Caco-2 (cell line): ENCODE results near the gene USP6. TPM values are rescaled to one million over a fixed set of nuclear protein-coding genes. Genes with fewer than 3 reads are reported as not detected.
"Not testable (repeated sequence)": the region's sequence is repeated elsewhere in the genome, so short reads cannot be mapped to it uniquely, and the experiment has no call there.

Experiments
- BruUV-seq: library from RNA; stranded (reverse); fragments of 400-500 nt; replicated peaks from 2 replicates; lab custom pipeline; 2021; lab: Mats Ljungman, UMichigan
- CTCF ChIA-PET: fragments of 300-600 bp; sonication (Branson Sonifier 250); formaldehyde crosslinking; loops from one replicate; lab custom pipeline; 2022; ENCODE audit warnings: antibody characterized with exemption; lab: Charles Lee
- POLR2A ChIA-PET: fragments of 300-600 bp; sonication (Branson Sonifier 250); formaldehyde crosslinking; loops from one replicate; lab custom pipeline; 2022; ENCODE audit warnings: antibody characterized with exemption; lab: Charles Lee
- DNase-seq, 2 experiments: peaks; one replicate each; pipeline versions ENCODE4 v3.0.0 to v3.0.0-alpha.2; 2020 to 2022
- H3K27me3 ChIP-seq: replicated peaks from 2 replicates; pipeline ENCODE4 v1.6.0; 2011; ENCODE audit warnings: low read length; ENCODE audit not compliant: control insufficient read depth, insufficient read depth
- H3K36me3 ChIP-seq: 2 replicates; pipeline ENCODE4 v1.5.1; 2011; ENCODE audit warnings: low read length; ENCODE audit not compliant: control insufficient read depth, insufficient read depth
- H3K4me1 ChIP-seq: fragments of 250-450 bp; sonication (Bioruptor Pico); 2 replicates; pipeline ENCODE4 v1.5.1; 2020; ENCODE audit warnings: mild to moderate bottlenecking
- H3K4me3 ChIP-seq: 2 replicates; pipeline ENCODE4 v1.5.1; 2011; ENCODE audit warnings: low read depth, mild to moderate bottlenecking, control low read depth, low read length
- H3K9me3 ChIP-seq: fragments of 250-450 bp; sonication (Bioruptor Pico); 2 replicates; pipeline ENCODE4 v1.5.1; 2020; ENCODE audit warnings: mild to moderate bottlenecking, moderate library complexity
- H3K27ac Mint-ChIP-seq: one replicate; pipeline ENCODE4 v1.8.0; 2022; ENCODE audit warnings: mixed read lengths; ENCODE audit not compliant: unreplicated experiment
- H3K27me3 Mint-ChIP-seq: one replicate; pipeline ENCODE4 v1.8.0; 2022; ENCODE audit warnings: mixed read lengths; ENCODE audit not compliant: insufficient read depth, unreplicated experiment
- H3K36me3 Mint-ChIP-seq: one replicate; pipeline ENCODE4 v1.8.0; 2022; ENCODE audit warnings: mild to moderate bottlenecking, mixed read lengths; ENCODE audit not compliant: insufficient read depth, unreplicated experiment
- H3K4me1 Mint-ChIP-seq: one replicate; pipeline ENCODE4 v1.8.0; 2022; ENCODE audit warnings: low read depth, mixed read lengths; ENCODE audit not compliant: unreplicated experiment
- H3K4me3 Mint-ChIP-seq: one replicate; pipeline ENCODE4 v1.8.0; 2022; ENCODE audit warnings: mild to moderate bottlenecking, moderate library complexity, mixed read lengths; ENCODE audit not compliant: unreplicated experiment
- H3K9me3 Mint-ChIP-seq: one replicate; pipeline ENCODE4 v1.8.0; 2022; ENCODE audit warnings: mixed read lengths; ENCODE audit not compliant: unreplicated experiment
- intact Hi-C: fragments of 100-400 bp; cut with micrococcal nuclease; formaldehyde crosslinking; loops from one replicate; pipeline ENCODE4 v1.10.0; 2022; ENCODE audit not compliant: unreplicated experiment
- total RNA-seq: library from RNA; stranded (reverse); gene quantifications from 2 replicates; pipeline ENCODE4 v1.2.3, GENCODE V29; 2022
- TF ChIP-seq, protein P1 (sequence below), 2 experiments: fragments of 200-600 bp in 1 of 2; IDR thresholded peaks; 1 replicate in 1 of 2; 2 replicates in 1 of 2; pipeline versions ENCODE4 v1.5.1 to v1.8.0; 2011 to 2022; ENCODE audit warnings: antibody characterized with exemption in 1 of 2, control low read depth in 1 of 2, inconsistent platforms in 1 of 2, low read depth in 1 of 2, low read length in 1 of 2, mild to moderate bottlenecking in 1 of 2, moderate library complexity in 1 of 2; ENCODE audit not compliant: insufficient read depth in 1 of 2, severe bottlenecking in 1 of 2, unreplicated experiment in 1 of 2

USP6 gene
- total RNA-seq, 1 experiment from 2014 or later = 0.16 TPM

DNA sequence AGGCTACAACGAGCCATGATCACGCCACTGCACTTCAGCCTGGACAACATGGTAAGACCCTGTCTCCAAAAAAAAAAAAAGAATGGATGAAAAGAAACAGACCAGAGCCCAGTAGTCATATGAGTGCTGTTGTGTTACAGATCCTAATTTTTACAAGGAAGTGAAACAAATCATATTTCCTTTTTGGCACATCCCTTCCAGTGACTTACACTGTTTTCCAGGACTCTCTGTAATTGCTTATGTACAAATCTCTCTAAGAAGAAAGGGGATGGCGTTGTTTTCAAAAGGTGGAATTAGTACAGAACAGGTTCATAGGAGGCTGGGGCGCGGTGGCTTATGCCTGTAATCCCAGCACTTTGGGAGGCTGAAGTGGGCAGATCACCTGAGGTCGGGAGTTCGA lies 95.6 kb downstream of the USP6 start:
- TF ChIP-seq, protein P1, sequence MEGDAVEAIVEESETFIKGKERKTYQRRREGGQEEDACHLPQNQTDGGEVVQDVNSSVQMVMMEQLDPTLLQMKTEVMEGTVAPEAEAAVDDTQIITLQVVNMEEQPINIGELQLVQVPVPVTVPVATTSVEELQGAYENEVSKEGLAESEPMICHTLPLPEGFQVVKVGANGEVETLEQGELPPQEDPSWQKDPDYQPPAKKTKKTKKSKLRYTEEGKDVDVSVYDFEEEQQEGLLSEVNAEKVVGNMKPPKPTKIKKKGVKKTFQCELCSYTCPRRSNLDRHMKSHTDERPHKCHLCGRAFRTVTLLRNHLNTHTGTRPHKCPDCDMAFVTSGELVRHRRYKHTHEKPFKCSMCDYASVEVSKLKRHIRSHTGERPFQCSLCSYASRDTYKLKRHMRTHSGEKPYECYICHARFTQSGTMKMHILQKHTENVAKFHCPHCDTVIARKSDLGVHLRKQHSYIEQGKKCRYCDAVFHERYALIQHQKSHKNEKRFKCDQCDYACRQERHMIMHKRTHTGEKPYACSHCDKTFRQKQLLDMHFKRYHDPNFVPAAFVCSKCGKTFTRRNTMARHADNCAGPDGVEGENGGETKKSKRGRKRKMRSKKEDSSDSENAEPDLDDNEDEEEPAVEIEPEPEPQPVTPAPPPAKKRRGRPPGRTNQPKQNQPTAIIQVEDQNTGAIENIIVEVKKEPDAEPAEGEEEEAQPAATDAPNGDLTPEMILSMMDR (IDR thresholded peaks at IDR 0.05; ENCODE audit: insufficient read depth in 1 of 2, low read depth in 1 of 2, low read length in 1 of 2, severe bottlenecking in 1 of 2, unreplicated experiment in 1 of 2) = no peak
- POLR2A ChIA-PET = no interaction called here
- Mint-ChIP-seq H3K4me1 (no peaks in the 10 kb centered on the region), H3K36me3 (no peaks in the 10 kb centered on the region), H3K9me3 (no peaks in the 10 kb centered on the region), H3K27ac (no peak overlapping the region), H3K4me3 (no peak overlapping the region), H3K27me3 (no peaks in the 10 kb centered on the region)
- no peak overlapping the region for H3K4me3 ChIP-seq
- BruUV-seq = no TSS peak
- DNase-seq = no peak
- CTCF ChIA-PET = no interaction called here
- H3K36me3 ChIP-seq = no peaks in the 10 kb centered on the region
- intact Hi-C loops = no loop called here
- H3K4me1 ChIP-seq = no peaks in the 10 kb centered on the region
- H3K9me3 ChIP-seq = no peaks in the 10 kb centered on the region
- H3K27me3 ChIP-seq = no peaks in the 10 kb centered on the region

DNA sequence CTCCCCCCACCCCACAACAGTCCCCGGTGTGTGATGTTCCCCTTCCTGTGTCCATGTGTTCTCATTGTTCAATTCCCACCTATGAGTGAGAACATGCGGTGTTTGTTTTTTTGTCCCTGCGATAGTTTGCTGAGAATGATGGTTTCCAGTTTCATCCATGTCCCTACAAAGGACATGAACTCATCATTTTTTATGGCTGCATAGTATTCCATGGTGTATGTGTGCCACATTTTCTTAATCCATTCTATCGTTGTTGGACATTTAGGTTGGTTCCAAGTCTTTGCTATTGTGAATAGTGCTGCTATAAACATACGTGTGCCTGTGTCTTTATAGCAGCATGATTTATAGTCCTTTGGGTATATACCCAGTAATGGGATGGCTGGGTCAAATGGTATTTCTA lies 101.7 kb downstream of the USP6 start:
- H3K27ac Mint-ChIP-seq, POLR2A ChIA-PET, CTCF ChIA-PET, H3K4me3 ChIP-seq, H3K9me3 Mint-ChIP-seq, H3K27me3 Mint-ChIP-seq, H3K27me3 ChIP-seq, H3K4me1 Mint-ChIP-seq, H3K9me3 ChIP-seq, H3K36me3 Mint-ChIP-seq, BruUV-seq, H3K36me3 ChIP-seq, DNase-seq, H3K4me3 Mint-ChIP-seq, H3K4me1 ChIP-seq, intact Hi-C loops: not testable (repeated sequence)

DNA sequence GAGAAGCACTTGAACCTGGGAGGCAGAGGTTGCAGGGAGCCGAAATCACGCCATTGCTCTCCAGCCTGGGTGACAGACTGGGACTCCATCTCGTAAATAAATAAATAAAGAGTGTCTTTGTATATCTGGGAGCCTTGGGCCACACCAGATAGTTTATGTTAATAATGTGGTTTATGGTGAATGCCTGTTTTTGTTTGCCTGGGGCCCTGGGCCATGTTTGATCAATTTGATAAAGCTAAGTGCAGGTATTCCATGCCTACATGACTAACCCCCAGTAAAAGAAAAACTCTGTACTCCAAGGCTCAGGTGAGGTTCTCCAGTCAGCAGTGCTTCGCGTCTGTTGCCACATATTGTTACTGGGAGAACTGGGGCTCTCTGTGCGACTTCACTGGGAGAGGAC lies 103.7 kb downstream of the USP6 start:
- H3K27me3 Mint-ChIP-seq = no peaks in the 10 kb centered on the region
- H3K36me3 Mint-ChIP-seq = no peaks in the 10 kb centered on the region
- no peaks in the 10 kb centered on the region for H3K4me1 ChIP-seq
- H3K27ac Mint-ChIP-seq = no peak overlapping the region
- no peaks in the 10 kb centered on the region for H3K36me3 ChIP-seq
- no TSS peak for BruUV-seq
- ChIA-PET POLR2A (no interaction called here), CTCF (no interaction called here)
- no peak for DNase-seq
- TF ChIP-seq, protein P1 (IDR thresholded peaks at IDR 0.05; ENCODE audit: insufficient read depth in 1 of 2, low read depth in 1 of 2, low read length in 1 of 2, severe bottlenecking in 1 of 2, unreplicated experiment in 1 of 2) = no peak
- no peak overlapping the region for H3K4me3 Mint-ChIP-seq
- no peak overlapping the region for H3K4me3 ChIP-seq
- intact Hi-C loops = no loop called here
- no peaks in the 10 kb centered on the region for H3K9me3 Mint-ChIP-seq
- H3K9me3 ChIP-seq = no peaks in the 10 kb centered on the region
- no peaks in the 10 kb centered on the region for H3K4me1 Mint-ChIP-seq
- H3K27me3 ChIP-seq = no peaks in the 10 kb centered on the region

DNA sequence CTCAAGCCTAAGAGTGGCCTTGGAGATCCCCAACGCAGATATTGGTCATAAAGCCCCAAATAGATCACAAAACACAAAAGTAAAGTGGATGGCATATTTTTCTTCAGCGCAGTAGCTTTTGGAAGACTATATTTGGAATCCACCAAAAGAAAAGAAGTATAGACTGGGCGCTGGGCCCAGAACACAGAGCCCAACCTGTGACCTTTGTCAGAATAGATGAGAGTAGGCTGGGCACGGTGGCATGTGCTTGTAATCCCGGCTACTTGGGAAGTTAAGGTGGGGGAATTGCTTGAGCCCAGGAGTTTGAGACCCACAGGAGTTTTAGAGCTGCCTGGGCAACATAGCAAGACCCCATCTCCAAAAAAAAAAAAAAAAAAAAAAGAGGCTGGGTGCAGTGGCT lies 104.2 kb downstream of the USP6 start:
- Mint-ChIP-seq H3K27me3 (no peaks in the 10 kb centered on the region), H3K9me3 (no peaks in the 10 kb centered on the region), H3K27ac (no peak overlapping the region), H3K4me1 (no peaks in the 10 kb centered on the region), H3K36me3 (no peaks in the 10 kb centered on the region), H3K4me3 (no peak overlapping the region)
- no peaks in the 10 kb centered on the region for H3K36me3 ChIP-seq
- no peaks in the 10 kb centered on the region for H3K27me3 ChIP-seq
- H3K4me3 ChIP-seq = no peak overlapping the region
- BruUV-seq = no TSS peak
- H3K4me1 ChIP-seq = no peaks in the 10 kb centered on the region
- intact Hi-C loops = no loop called here
- POLR2A ChIA-PET = no interaction called here
- TF ChIP-seq, protein P1 (IDR thresholded peaks at IDR 0.05; ENCODE audit: insufficient read depth in 1 of 2, low read depth in 1 of 2, low read length in 1 of 2, severe bottlenecking in 1 of 2, unreplicated experiment in 1 of 2) = no peak
- DNase-seq = no peak
- H3K9me3 ChIP-seq = no peaks in the 10 kb centered on the region
- CTCF ChIA-PET = no interaction called here

DNA sequence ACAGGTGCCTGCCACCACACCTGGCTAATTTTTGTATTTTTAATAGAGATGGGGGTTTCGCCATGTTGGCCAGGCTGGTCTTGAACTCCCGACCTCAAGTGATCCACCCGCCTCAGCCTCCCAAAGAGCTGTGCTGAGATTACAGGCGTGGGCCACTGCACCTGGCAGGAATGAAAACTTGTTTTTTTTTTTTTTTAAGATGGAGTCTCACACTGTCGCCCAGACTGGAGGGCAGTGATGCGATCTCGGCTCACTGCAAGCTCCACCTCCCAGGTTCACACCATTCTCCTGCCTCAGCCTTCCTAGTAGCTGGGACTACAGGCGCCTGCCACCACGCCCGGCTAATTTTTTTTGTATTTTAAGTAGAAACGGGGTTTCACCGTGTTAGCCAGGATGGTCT lies 106.1 kb downstream of the USP6 start:
- H3K36me3 Mint-ChIP-seq, CTCF ChIA-PET: not testable (repeated sequence)

More for the DNA sequence above, 106.1 kb downstream of the USP6 start:
- POLR2A ChIA-PET, H3K4me1 ChIP-seq, H3K9me3 Mint-ChIP-seq, H3K27me3 Mint-ChIP-seq, H3K27me3 ChIP-seq, DNase-seq, H3K4me3 ChIP-seq, H3K36me3 ChIP-seq, H3K4me3 Mint-ChIP-seq, H3K4me1 Mint-ChIP-seq, intact Hi-C loops, H3K9me3 ChIP-seq, BruUV-seq, H3K27ac Mint-ChIP-seq: not testable (repeated sequence)
